ENCODE results near the gene USP53.
"Not testable (repeated sequence)": the region's sequence is repeated elsewhere in the genome, so short reads cannot be mapped to it uniquely, and the experiment has no call there.

Gene USP53

GRCh38 chr4:119328695-119329094, 116.2 kb downstream of the USP53 start:
- no peak for DNase-seq

GRCh38 chr4:119329835-119330620, 117.5 kb downstream of the USP53 start:
- no peak for DNase-seq

GRCh38 chr4:119336332-119336979, 123.9 kb downstream of the USP53 start:
- not testable (repeated sequence) for DNase-seq

GRCh38 chr4:119337010-119337409, 124.5 kb downstream of the USP53 start:
- no peak for DNase-seq

- not testable (repeated sequence) for DNase-seq
These were observed 127.4 kb downstream of the USP53 start for GRCh38 chr4:119339895-119340294.

GRCh38 chr4:119343293-119343692, 130.8 kb downstream of the USP53 start:
- not testable (repeated sequence) for DNase-seq
